Sigmoid colon (tissue), 4 donors: Measurements from ENCODE around the gene PTGR3.

ENCODE experiments used
- CTCF ChIP-seq, 4 experiments: fragments of 450-650 bp in 3 of 4; fragments of 200-600 bp in 1 of 4; IDR thresholded peaks; one replicate each; pipeline ENCODE4 v1.5.1; 2016 to 2019; ENCODE audit warnings: antibody characterized with exemption in 4 of 4, mild to moderate bottlenecking in 3 of 4, moderate library complexity in 2 of 4
- POLR2AphosphoS5 ChIP-seq, 4 donors: sonication (generic); formaldehyde crosslinking; IDR thresholded peaks; one replicate each; pipeline ENCODE4 v1.6.1; 2017; ENCODE audit warnings: antibody characterized with exemption in 4 of 4

GRCh38 chr18:75220551-75221355 lies 11.8 kb upstream of the PTGR3 start:
- TF ChIP-seq POLR2AphosphoS5 (IDR thresholded peaks at IDR 0.05) (no peak), CTCF (IDR thresholded peaks at IDR 0.05) (no peak)
